Measurements from ENCODE around the gene ADISSP.

DNA sequence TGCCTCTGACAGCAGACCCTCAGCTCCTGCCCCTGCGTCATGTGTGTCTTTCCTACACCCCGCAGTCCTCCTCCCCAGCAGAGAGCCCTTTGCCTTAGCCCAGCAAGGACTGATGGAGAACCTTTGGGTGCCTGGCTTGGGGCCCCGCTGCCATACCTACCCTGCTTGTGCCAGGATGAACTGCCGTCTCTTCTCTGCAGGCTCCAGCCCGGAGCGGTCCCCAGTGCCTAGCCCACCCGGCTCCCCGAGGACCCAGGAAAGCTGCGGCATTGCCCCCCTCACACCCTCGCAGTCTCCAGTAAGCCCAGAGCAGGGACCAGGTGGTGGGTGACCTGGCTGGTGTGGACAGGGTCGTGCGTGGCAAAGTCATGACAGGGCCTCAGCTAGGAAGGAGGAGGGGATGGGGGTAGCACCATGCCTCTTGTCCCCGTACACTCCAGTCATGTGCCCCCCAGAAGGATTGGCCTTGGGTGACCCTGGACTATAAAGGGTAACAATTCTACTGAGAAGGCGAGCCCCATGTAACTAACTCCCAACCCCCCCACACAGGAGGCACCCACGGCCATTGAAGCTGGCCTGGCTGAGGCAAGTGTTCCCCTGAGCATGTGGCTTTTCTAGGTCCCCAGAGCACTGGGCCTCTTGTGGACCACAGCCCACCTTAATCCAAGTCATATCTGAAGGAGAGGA is 26.8 kb downstream of the ADISSP start:
- no peak for TF ChIP-seq ZNF558 (tag by site-specific recombination; IDR thresholded peaks at IDR 0.05)
- TF ChIP-seq, protein P1, sequence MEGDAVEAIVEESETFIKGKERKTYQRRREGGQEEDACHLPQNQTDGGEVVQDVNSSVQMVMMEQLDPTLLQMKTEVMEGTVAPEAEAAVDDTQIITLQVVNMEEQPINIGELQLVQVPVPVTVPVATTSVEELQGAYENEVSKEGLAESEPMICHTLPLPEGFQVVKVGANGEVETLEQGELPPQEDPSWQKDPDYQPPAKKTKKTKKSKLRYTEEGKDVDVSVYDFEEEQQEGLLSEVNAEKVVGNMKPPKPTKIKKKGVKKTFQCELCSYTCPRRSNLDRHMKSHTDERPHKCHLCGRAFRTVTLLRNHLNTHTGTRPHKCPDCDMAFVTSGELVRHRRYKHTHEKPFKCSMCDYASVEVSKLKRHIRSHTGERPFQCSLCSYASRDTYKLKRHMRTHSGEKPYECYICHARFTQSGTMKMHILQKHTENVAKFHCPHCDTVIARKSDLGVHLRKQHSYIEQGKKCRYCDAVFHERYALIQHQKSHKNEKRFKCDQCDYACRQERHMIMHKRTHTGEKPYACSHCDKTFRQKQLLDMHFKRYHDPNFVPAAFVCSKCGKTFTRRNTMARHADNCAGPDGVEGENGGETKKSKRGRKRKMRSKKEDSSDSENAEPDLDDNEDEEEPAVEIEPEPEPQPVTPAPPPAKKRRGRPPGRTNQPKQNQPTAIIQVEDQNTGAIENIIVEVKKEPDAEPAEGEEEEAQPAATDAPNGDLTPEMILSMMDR (tag by site-specific recombination; IDR thresholded peaks at IDR 0.05) = no peak
- no peak for TF ChIP-seq YY1 (tag by site-specific recombination; IDR thresholded peaks at IDR 0.05)
- no peak for TF ChIP-seq KLF10 (tag by site-specific recombination; IDR thresholded peaks at IDR 0.05)
- TF ChIP-seq, protein P2, sequence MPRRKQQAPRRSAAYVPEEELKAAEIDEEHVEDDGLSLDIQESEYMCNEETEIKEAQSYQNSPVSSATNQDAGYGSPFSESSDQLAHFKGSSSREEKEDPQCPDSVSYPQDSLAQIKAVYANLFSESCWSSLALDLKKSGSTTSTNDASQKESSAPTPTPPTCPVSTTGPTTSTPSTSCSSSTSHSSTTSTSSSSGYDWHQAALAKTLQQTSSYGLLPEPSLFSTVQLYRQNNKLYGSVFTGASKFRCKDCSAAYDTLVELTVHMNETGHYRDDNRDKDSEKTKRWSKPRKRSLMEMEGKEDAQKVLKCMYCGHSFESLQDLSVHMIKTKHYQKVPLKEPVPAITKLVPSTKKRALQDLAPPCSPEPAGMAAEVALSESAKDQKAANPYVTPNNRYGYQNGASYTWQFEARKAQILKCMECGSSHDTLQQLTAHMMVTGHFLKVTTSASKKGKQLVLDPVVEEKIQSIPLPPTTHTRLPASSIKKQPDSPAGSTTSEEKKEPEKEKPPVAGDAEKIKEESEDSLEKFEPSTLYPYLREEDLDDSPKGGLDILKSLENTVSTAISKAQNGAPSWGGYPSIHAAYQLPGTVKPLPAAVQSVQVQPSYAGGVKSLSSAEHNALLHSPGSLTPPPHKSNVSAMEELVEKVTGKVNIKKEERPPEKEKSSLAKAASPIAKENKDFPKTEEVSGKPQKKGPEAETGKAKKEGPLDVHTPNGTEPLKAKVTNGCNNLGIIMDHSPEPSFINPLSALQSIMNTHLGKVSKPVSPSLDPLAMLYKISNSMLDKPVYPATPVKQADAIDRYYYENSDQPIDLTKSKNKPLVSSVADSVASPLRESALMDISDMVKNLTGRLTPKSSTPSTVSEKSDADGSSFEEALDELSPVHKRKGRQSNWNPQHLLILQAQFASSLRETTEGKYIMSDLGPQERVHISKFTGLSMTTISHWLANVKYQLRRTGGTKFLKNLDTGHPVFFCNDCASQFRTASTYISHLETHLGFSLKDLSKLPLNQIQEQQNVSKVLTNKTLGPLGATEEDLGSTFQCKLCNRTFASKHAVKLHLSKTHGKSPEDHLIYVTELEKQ (tag by site-specific recombination; IDR thresholded peaks at IDR 0.05; ENCODE audit: borderline replicate concordance) = no peak
- TF ChIP-seq GLI4 (tag by site-specific recombination; IDR thresholded peaks at IDR 0.05) = no peak
- no peak for TF ChIP-seq ZBTB1 (tag by site-specific recombination; IDR thresholded peaks at IDR 0.05)
- TF ChIP-seq ZNF658 (tag by site-specific recombination; IDR thresholded peaks at IDR 0.05) = no peak
- no peak for TF ChIP-seq ZNF777 (tag by site-specific recombination; IDR thresholded peaks at IDR 0.05; ENCODE audit: borderline replicate concordance)
- TF ChIP-seq, protein P3, sequence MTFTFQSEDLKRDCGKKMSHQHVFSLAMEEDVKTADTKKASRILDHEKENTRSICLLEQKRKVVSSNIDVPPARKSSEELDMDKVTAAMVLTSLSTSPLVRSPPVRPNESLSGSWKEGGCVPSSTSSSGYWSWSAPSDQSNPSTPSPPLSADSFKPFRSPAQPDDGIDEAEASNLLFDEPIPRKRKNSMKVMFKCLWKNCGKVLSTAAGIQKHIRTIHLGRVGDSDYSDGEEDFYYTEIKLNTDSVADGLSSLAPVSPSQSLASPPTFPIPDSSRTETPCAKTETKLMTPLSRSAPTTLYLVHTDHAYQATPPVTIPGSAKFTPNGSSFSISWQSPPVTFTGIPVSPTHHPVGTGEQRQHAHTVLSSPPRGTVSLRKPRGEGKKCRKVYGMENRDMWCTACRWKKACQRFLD (tag by site-specific recombination; IDR thresholded peaks at IDR 0.05) = no peak
